Measurements from ENCODE around the gene SEMA7A. TPM values are rescaled to one million over a fixed set of nuclear protein-coding genes. Genes with fewer than 3 reads are reported as not detected.

Gene SEMA7A
- total RNA-seq, 1 donor from 2014 or later = 102 TPM

- Mint-ChIP-seq H3K4me3 (no peak overlapping the region), H3K27me3 (ENCODE audit: insufficient read depth) (no peaks in the 10 kb centered on the region), H3K9me3 (no peaks in the 10 kb centered on the region), H3K36me3 (ENCODE audit: low read depth) (peaks cover 5% of the 10 kb centered on the region), H3K27ac (peak overlapping the region; percentile 40), H3K4me1 (ENCODE audit: low read depth) (peaks cover 68% of the 10 kb centered on the region)
- intact Hi-C loops (cut with micrococcal nuclease) = no loop called here
- DNase-seq (ENCODE audit: low spot score) = no peak
These were observed 46.0 kb downstream of the SEMA7A start for GRCh38 chr15:74387621-74388362.

- Mint-ChIP-seq H3K4me1 (ENCODE audit: low read depth) (peaks cover 68% of the 10 kb centered on the region), H3K27ac (no peak overlapping the region), H3K9me3 (no peaks in the 10 kb centered on the region), H3K4me3 (no peak overlapping the region), H3K36me3 (ENCODE audit: low read depth) (peaks cover 5% of the 10 kb centered on the region), H3K27me3 (ENCODE audit: insufficient read depth) (no peaks in the 10 kb centered on the region)
- intact Hi-C loops (cut with micrococcal nuclease) = no loop called here
- no peak for DNase-seq (ENCODE audit: low spot score)
These were observed 46.6 kb downstream of the SEMA7A start for GRCh38 chr15:74387141-74387541.

GRCh38 chr15:74386496-74387140, 47.1 kb downstream of the SEMA7A start:
- DNase-seq (ENCODE audit: low spot score) = no peak
- Mint-ChIP-seq H3K4me3 (no peak overlapping the region), H3K4me1 (ENCODE audit: low read depth) (peaks cover 66% of the 10 kb centered on the region), H3K27ac (peak overlapping the region; percentile 79), H3K27me3 (ENCODE audit: insufficient read depth) (no peaks in the 10 kb centered on the region), H3K36me3 (ENCODE audit: low read depth) (peaks cover 5% of the 10 kb centered on the region), H3K9me3 (no peaks in the 10 kb centered on the region)
- intact Hi-C loops (cut with micrococcal nuclease) = no loop called here

GRCh38 chr15:74385733-74386132, 48.0 kb downstream of the SEMA7A start:
- DNase-seq (ENCODE audit: low spot score) = no peak
- intact Hi-C loops (cut with micrococcal nuclease) = loop anchor here (1.0 kb wide), 1 partner anchor 11 kb away; no protein-coding TSS in a partner anchor
- peaks cover 66% of the 10 kb centered on the region for H3K4me1 Mint-ChIP-seq (ENCODE audit: low read depth)
- H3K4me3 Mint-ChIP-seq = no peak overlapping the region
- H3K9me3 Mint-ChIP-seq = no peaks in the 10 kb centered on the region
- H3K27me3 Mint-ChIP-seq (ENCODE audit: insufficient read depth) = no peaks in the 10 kb centered on the region
- H3K36me3 Mint-ChIP-seq (ENCODE audit: low read depth) = peaks cover 3% of the 10 kb centered on the region
- H3K27ac Mint-ChIP-seq = peak overlapping the region; percentile 97

- Mint-ChIP-seq H3K4me1 (ENCODE audit: low read depth) (peaks cover 65% of the 10 kb centered on the region), H3K4me3 (peak overlapping the region; percentile 4)
These were observed 48.7 kb downstream of the SEMA7A start for GRCh38 chr15:74384881-74385643.

GRCh38 chr15:74384566-74384880, 49.2 kb downstream of the SEMA7A start:
- intact Hi-C loops (cut with micrococcal nuclease) = no loop called here
- no peaks in the 10 kb centered on the region for H3K9me3 Mint-ChIP-seq
- H3K4me3 Mint-ChIP-seq = peak overlapping the region; percentile 53
- peak overlapping the region; percentile 97 for H3K27ac Mint-ChIP-seq
- H3K36me3 Mint-ChIP-seq (ENCODE audit: low read depth) = no peaks in the 10 kb centered on the region
- DNase-seq (ENCODE audit: low spot score) = no peak
- H3K4me1 Mint-ChIP-seq (ENCODE audit: low read depth) = peaks cover 63% of the 10 kb centered on the region
- H3K27me3 Mint-ChIP-seq (ENCODE audit: insufficient read depth) = no peaks in the 10 kb centered on the region

More at GRCh38 chr15:74384881-74385643, 48.7 kb downstream of the SEMA7A start:
- Mint-ChIP-seq H3K27ac (peak overlapping the region; percentile 97), H3K36me3 (ENCODE audit: low read depth) (no peaks in the 10 kb centered on the region), H3K9me3 (no peaks in the 10 kb centered on the region), H3K27me3 (ENCODE audit: insufficient read depth) (no peaks in the 10 kb centered on the region)
- intact Hi-C loops (cut with micrococcal nuclease) = loop anchor here (1.0 kb wide), 1 partner anchor 11 kb away; no protein-coding TSS in a partner anchor
- peak; percentile 47 for DNase-seq (ENCODE audit: low spot score)

- Mint-ChIP-seq H3K27me3 (ENCODE audit: insufficient read depth) (no peaks in the 10 kb centered on the region), H3K9me3 (no peaks in the 10 kb centered on the region), H3K4me3 (peak overlapping the region; percentile 53), H3K36me3 (ENCODE audit: low read depth) (no peaks in the 10 kb centered on the region), H3K27ac (peak overlapping the region; percentile 97), H3K4me1 (ENCODE audit: low read depth) (peaks cover 63% of the 10 kb centered on the region)
- peak; percentile 54 for DNase-seq (ENCODE audit: low spot score)
- intact Hi-C loops (cut with micrococcal nuclease) = loop anchor here (1.0 to 2.0 kb wide), 2 partner anchors 19 to 105 kb away; no protein-coding TSS in a partner anchor
These were observed 49.8 kb downstream of the SEMA7A start for GRCh38 chr15:74383695-74384565.

GRCh38 chr15:74383286-74383685, 50.5 kb downstream of the SEMA7A start:
- no peaks in the 10 kb centered on the region for H3K9me3 Mint-ChIP-seq
- DNase-seq (ENCODE audit: low spot score) = no peak
- no peaks in the 10 kb centered on the region for H3K36me3 Mint-ChIP-seq (ENCODE audit: low read depth)
- intact Hi-C loops (cut with micrococcal nuclease) = loop anchor here (1.0 to 2.0 kb wide), 2 partner anchors 20 to 106 kb away; no protein-coding TSS in a partner anchor
- H3K27ac Mint-ChIP-seq = peak overlapping the region; percentile 97
- peaks cover 67% of the 10 kb centered on the region for H3K4me1 Mint-ChIP-seq (ENCODE audit: low read depth)
- H3K4me3 Mint-ChIP-seq = peak overlapping the region; percentile 53
- H3K27me3 Mint-ChIP-seq (ENCODE audit: insufficient read depth) = no peaks in the 10 kb centered on the region

GRCh38 chr15:74382004-74382816, 51.5 kb downstream of the SEMA7A start:
- Mint-ChIP-seq H3K27me3 (ENCODE audit: insufficient read depth) (no peaks in the 10 kb centered on the region), H3K4me1 (ENCODE audit: low read depth) (peaks cover 77% of the 10 kb centered on the region), H3K9me3 (no peaks in the 10 kb centered on the region), H3K36me3 (ENCODE audit: low read depth) (no peaks in the 10 kb centered on the region), H3K4me3 (no peak overlapping the region), H3K27ac (peak overlapping the region; percentile 76)
- intact Hi-C loops (cut with micrococcal nuclease) = loop anchor here (1.0 to 2.0 kb wide), 3 partner anchors 8 to 107 kb away; no protein-coding TSS in a partner anchor
- peak; percentile 70 for DNase-seq (ENCODE audit: low spot score)

GRCh38 chr15:74381481-74381880, 52.3 kb downstream of the SEMA7A start:
- H3K27ac Mint-ChIP-seq = peak overlapping the region; percentile 51
- intact Hi-C loops (cut with micrococcal nuclease) = no loop called here

GRCh38 chr15:74381190-74381453, 52.6 kb downstream of the SEMA7A start:
- no peak overlapping the region for H3K4me3 Mint-ChIP-seq

More at GRCh38 chr15:74381481-74381880, 52.3 kb downstream of the SEMA7A start:
- H3K4me3 Mint-ChIP-seq = no peak overlapping the region
- H3K36me3 Mint-ChIP-seq (ENCODE audit: low read depth) = no peaks in the 10 kb centered on the region
- H3K4me1 Mint-ChIP-seq (ENCODE audit: low read depth) = peaks cover 84% of the 10 kb centered on the region
- no peaks in the 10 kb centered on the region for H3K9me3 Mint-ChIP-seq
- no peaks in the 10 kb centered on the region for H3K27me3 Mint-ChIP-seq (ENCODE audit: insufficient read depth)
- DNase-seq (ENCODE audit: low spot score) = no peak

More at GRCh38 chr15:74381190-74381453, 52.6 kb downstream of the SEMA7A start:
- Mint-ChIP-seq H3K36me3 (ENCODE audit: low read depth) (no peaks in the 10 kb centered on the region), H3K4me1 (ENCODE audit: low read depth) (peaks cover 86% of the 10 kb centered on the region), H3K27me3 (ENCODE audit: insufficient read depth) (no peaks in the 10 kb centered on the region), H3K27ac (peak overlapping the region; percentile 51), H3K9me3 (no peaks in the 10 kb centered on the region)
- intact Hi-C loops (cut with micrococcal nuclease) = no loop called here
- DNase-seq (ENCODE audit: low spot score) = no peak
